ENCODE results near the gene CDK5RAP3. TPM values are rescaled to one million over a fixed set of nuclear protein-coding genes. Genes with fewer than 3 reads are reported as not detected.

The CDK5RAP3 gene
- total and polyA plus RNA-seq, 2 of the 13 experiments (the other 11 are each of a cell fraction or from before 2014, with no cell fraction given): 128 to 154 TPM

DNA sequence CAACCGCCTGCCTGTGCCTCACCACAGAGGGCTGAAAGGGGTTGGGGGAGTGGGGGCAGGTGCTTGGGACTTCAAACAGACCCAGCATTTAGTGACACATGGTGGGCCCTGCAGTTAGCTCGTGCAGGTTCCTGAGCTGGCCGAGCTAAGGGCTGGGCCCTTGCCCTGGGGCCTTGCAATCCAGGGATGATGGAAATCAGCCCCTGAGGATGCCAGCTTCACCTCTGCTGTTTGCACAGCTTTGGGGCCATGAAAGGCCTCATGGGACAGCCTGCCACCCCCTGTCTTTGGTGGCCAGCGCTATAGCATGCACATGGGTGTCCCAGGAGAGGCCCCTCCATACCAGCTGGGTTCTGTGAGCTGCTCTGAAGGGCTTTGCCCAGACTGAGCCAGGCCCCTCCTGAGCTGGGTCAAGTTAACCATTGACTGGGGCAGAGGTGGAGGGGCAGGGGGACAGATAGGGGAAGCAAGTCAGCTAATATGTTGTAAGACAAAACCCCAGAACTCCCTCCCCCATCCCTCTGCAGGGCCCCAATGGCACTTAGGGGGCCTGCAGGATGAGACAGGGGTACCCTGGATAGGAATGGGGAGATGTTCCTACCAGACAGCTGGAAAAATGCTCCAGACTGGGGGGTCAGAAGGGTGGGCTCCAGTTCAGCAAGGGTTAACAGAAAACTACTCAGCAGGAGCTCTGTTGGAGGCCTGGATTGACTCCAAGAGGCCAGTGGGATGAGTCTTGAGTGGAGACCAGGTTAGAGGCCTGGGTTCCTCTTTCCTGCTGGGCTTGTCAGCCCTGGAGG is 13.9 kb upstream of the CDK5RAP3 start (continued):
- TF ChIP-seq YY1 (IDR thresholded peaks at IDR 0.05; ENCODE audit: insufficient read depth, insufficient replicate concordance, low read depth, low read length): no peak
- TF ChIP-seq MED1 (CRISPR knock-in tag; IDR thresholded peaks at IDR 0.05): no peak
- TF ChIP-seq ZNF44 (CRISPR knock-in tag; IDR thresholded peaks at IDR 0.05): no peak
- TF ChIP-seq HOXA9 (CRISPR knock-in tag; IDR thresholded peaks at IDR 0.05; ENCODE audit: borderline replicate concordance): no peak
- TF ChIP-seq, protein P1, sequence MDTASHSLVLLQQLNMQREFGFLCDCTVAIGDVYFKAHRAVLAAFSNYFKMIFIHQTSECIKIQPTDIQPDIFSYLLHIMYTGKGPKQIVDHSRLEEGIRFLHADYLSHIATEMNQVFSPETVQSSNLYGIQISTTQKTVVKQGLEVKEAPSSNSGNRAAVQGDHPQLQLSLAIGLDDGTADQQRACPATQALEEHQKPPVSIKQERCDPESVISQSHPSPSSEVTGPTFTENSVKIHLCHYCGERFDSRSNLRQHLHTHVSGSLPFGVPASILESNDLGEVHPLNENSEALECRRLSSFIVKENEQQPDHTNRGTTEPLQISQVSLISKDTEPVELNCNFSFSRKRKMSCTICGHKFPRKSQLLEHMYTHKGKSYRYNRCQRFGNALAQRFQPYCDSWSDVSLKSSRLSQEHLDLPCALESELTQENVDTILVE (CRISPR knock-in tag; IDR thresholded peaks at IDR 0.05): no peak
- no peak for TF ChIP-seq JUND (CRISPR knock-in tag; IDR thresholded peaks at IDR 0.05)
- 0 out of 2 replicates have a peak, but pooled peaks have one; percentile 22 for TF ChIP-seq SMAD3 (CRISPR knock-in tag; IDR thresholded peaks at IDR 0.05)
- TF ChIP-seq FOSL2 (CRISPR knock-in tag; IDR thresholded peaks at IDR 0.05): no peak
- TF ChIP-seq ZNF547 (CRISPR knock-in tag; IDR thresholded peaks at IDR 0.05): peak; percentile 49
- TF ChIP-seq MEIS2 (CRISPR knock-in tag; IDR thresholded peaks at IDR 0.05): no peak
- no peak for TF ChIP-seq RBFOX2 (IDR thresholded peaks at IDR 0.05; ENCODE audit: low read depth, low read length)
- no peak for TF ChIP-seq ZFYVE20 (CRISPR knock-in tag; IDR thresholded peaks at IDR 0.05; ENCODE audit: borderline replicate concordance, low read depth)
- TF ChIP-seq BORCS8-MEF2B (CRISPR knock-in tag; IDR thresholded peaks at IDR 0.05): no peak
- no peak for TF ChIP-seq ONECUT2 (CRISPR knock-in tag; IDR thresholded peaks at IDR 0.05)
- no peak for TF ChIP-seq ZFP36 (IDR thresholded peaks at IDR 0.05; ENCODE audit: borderline replicate concordance, low read depth, low read length, partially characterized antibody)
- TF ChIP-seq, protein P2, sequence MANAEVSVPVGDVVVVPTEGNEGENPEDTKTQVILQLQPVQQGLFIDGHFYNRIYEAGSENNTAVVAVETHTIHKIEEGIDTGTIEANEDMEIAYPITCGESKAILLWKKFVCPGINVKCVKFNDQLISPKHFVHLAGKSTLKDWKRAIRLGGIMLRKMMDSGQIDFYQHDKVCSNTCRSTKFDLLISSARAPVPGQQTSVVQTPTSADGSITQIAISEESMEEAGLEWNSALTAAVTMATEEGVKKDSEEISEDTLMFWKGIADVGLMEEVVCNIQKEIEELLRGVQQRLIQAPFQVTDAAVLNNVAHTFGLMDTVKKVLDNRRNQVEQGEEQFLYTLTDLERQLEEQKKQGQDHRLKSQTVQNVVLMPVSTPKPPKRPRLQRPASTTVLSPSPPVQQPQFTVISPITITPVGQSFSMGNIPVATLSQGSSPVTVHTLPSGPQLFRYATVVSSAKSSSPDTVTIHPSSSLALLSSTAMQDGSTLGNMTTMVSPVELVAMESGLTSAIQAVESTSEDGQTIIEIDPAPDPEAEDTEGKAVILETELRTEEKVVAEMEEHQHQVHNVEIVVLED (CRISPR knock-in tag; IDR thresholded peaks at IDR 0.05; ENCODE audit: borderline replicate concordance): 0 out of 2 replicates have a peak, but pooled peaks have one; percentile 38
- TF ChIP-seq SNRNP70 (IDR thresholded peaks at IDR 0.05; ENCODE audit: low read depth, low read length): no peak
- TF ChIP-seq SPEN (CRISPR knock-in tag; IDR thresholded peaks at IDR 0.05; ENCODE audit: low read depth): 0 out of 2 replicates have a peak, but pooled peaks have one; percentile 42
- TF ChIP-seq, protein P3, sequence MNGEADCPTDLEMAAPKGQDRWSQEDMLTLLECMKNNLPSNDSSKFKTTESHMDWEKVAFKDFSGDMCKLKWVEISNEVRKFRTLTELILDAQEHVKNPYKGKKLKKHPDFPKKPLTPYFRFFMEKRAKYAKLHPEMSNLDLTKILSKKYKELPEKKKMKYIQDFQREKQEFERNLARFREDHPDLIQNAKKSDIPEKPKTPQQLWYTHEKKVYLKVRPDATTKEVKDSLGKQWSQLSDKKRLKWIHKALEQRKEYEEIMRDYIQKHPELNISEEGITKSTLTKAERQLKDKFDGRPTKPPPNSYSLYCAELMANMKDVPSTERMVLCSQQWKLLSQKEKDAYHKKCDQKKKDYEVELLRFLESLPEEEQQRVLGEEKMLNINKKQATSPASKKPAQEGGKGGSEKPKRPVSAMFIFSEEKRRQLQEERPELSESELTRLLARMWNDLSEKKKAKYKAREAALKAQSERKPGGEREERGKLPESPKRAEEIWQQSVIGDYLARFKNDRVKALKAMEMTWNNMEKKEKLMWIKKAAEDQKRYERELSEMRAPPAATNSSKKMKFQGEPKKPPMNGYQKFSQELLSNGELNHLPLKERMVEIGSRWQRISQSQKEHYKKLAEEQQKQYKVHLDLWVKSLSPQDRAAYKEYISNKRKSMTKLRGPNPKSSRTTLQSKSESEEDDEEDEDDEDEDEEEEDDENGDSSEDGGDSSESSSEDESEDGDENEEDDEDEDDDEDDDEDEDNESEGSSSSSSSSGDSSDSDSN (CRISPR knock-in tag; IDR thresholded peaks at IDR 0.05): peak; percentile 67
- TF ChIP-seq, protein P4, sequence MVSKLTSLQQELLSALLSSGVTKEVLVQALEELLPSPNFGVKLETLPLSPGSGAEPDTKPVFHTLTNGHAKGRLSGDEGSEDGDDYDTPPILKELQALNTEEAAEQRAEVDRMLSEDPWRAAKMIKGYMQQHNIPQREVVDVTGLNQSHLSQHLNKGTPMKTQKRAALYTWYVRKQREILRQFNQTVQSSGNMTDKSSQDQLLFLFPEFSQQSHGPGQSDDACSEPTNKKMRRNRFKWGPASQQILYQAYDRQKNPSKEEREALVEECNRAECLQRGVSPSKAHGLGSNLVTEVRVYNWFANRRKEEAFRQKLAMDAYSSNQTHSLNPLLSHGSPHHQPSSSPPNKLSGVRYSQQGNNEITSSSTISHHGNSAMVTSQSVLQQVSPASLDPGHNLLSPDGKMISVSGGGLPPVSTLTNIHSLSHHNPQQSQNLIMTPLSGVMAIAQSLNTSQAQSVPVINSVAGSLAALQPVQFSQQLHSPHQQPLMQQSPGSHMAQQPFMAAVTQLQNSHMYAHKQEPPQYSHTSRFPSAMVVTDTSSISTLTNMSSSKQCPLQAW (CRISPR knock-in tag; IDR thresholded peaks at IDR 0.05): peak; percentile 93
- no peak for TF ChIP-seq MED8 (CRISPR knock-in tag; IDR thresholded peaks at IDR 0.05; ENCODE audit: insufficient replicate concordance)
- TF ChIP-seq KLF16 (CRISPR knock-in tag; IDR thresholded peaks at IDR 0.05): no peak
- TF ChIP-seq NFYC (CRISPR knock-in tag; IDR thresholded peaks at IDR 0.05): no peak
